GM23338 (cell line): ENCODE data around the gene SLC35E2B. TPM values are rescaled to one million over a fixed set of nuclear protein-coding genes. Genes with fewer than 3 reads are reported as not detected.

ENCODE experiments used
- ATAC-seq: fragments of 200-7000 bp; cut with Tn5 transposase; 3 replicates; pipeline ENCODE4 v1.9.1; 2020
- DNase-seq: peaks from one replicate; pipeline ENCODE4 v3.0.0-alpha.2; 2015; ENCODE audit warnings: low spot score
- H2AFZ ChIP-seq: fragments of 200-600 bp; sonication (generic); 2 replicates; pipeline ENCODE4 v1.8.0; 2016; ENCODE audit warnings: antibody characterized with exemption, mild to moderate bottlenecking, moderate library complexity
- H3F3A ChIP-seq: fragments of 200-600 bp; sonication (generic); replicated peaks from 2 replicates; pipeline ENCODE4 v1.8.0; 2017; ENCODE audit warnings: antibody characterized with exemption, mixed run types, low read depth
- H3K27ac ChIP-seq: fragments of 200-600 bp; sonication (generic); 2 replicates; pipeline ENCODE4 v1.6.1; 2016; ENCODE audit warnings: low read depth
- H3K27me3 ChIP-seq: fragments of 200-600 bp; sonication (generic); 2 replicates; pipeline ENCODE4 v1.8.0; 2016; ENCODE audit warnings: mild to moderate bottlenecking, mixed run types, moderate library complexity; ENCODE audit not compliant: insufficient read depth
- H3K36me3 ChIP-seq: fragments of 200-600 bp; sonication (generic); 2 replicates; pipeline ENCODE4 v1.8.0; 2016; ENCODE audit warnings: mild to moderate bottlenecking; ENCODE audit not compliant: insufficient read depth
- H3K4me1 ChIP-seq: fragments of 200-600 bp; sonication (generic); 2 replicates; pipeline ENCODE4 v1.8.0; 2016; ENCODE audit warnings: mild to moderate bottlenecking, moderate library complexity; ENCODE audit not compliant: insufficient read depth
- H3K4me2 ChIP-seq: fragments of 200-600 bp; sonication (generic); 2 replicates; pipeline ENCODE4 v1.7.1; 2017; ENCODE audit warnings: mixed run types
- H3K4me3 ChIP-seq: fragments of 200-600 bp; sonication (generic); 2 replicates; pipeline ENCODE4 v1.6.1; 2016; ENCODE audit warnings: mixed run types
- H3K79me2 ChIP-seq: fragments of 200-600 bp; sonication (generic); replicated peaks from 2 replicates; pipeline ENCODE4 v1.8.0; 2017; ENCODE audit warnings: mild to moderate bottlenecking; ENCODE audit not compliant: insufficient read depth
- H3K9me2 ChIP-seq: fragments of 200-600 bp; sonication (generic); 2 replicates; pipeline ENCODE4 v1.8.0; 2017; ENCODE audit not compliant: insufficient read depth
- H4K20me1 ChIP-seq: fragments of 200-600 bp; sonication (generic); replicated peaks from 2 replicates; pipeline ENCODE4 v1.8.0; 2017; ENCODE audit warnings: mild to moderate bottlenecking; ENCODE audit not compliant: insufficient read depth
- H3K27ac Mint-ChIP-seq: 2 replicates; pipeline ENCODE4 v1.8.0; 2020; ENCODE audit warnings: inconsistent platforms, mild to moderate bottlenecking, moderate library complexity, mixed read lengths
- H3K27me3 Mint-ChIP-seq: 3 replicates; pipeline ENCODE4 v1.8.0; 2022; ENCODE audit warnings: low read depth, mild to moderate bottlenecking, moderate library complexity, mixed read lengths, inconsistent platforms; ENCODE audit not compliant: insufficient read depth, poor library complexity
- H3K36me3 Mint-ChIP-seq: 3 replicates; pipeline ENCODE4 v1.8.0; 2021; ENCODE audit warnings: low read depth, mild to moderate bottlenecking, inconsistent platforms, moderate library complexity, mixed read lengths
- H3K4me1 Mint-ChIP-seq: 3 replicates; pipeline ENCODE4 v1.8.0; 2020; ENCODE audit warnings: mild to moderate bottlenecking, inconsistent platforms, mixed read lengths
- H3K4me3 Mint-ChIP-seq: 3 replicates; pipeline ENCODE4 v1.8.0; 2021; ENCODE audit warnings: moderate library complexity, mild to moderate bottlenecking, inconsistent platforms, mixed read lengths
- H3K9me3 Mint-ChIP-seq: 3 replicates; pipeline ENCODE4 v1.8.0; 2020; ENCODE audit warnings: moderate library complexity, mild to moderate bottlenecking, inconsistent platforms, mixed read lengths
- EZH2phosphoT487 ChIP-seq: fragments of 200-600 bp; sonication (generic); IDR thresholded peaks from one replicate; pipeline ENCODE4 v1.8.1; 2018; ENCODE audit warnings: antibody characterized with exemption; ENCODE audit not compliant: unreplicated experiment
- JUNB ChIP-seq: IDR thresholded peaks from one replicate; pipeline ENCODE4 v1.6.1; 2016; ENCODE audit warnings: antibody characterized with exemption; ENCODE audit not compliant: unreplicated experiment
- STAT1 ChIP-seq: IDR thresholded peaks from one replicate; pipeline ENCODE4 v1.6.1; 2016; ENCODE audit warnings: antibody characterized with exemption; ENCODE audit not compliant: unreplicated experiment
- ZNF331 ChIP-seq: fragments of 250-450 bp; sonication (Bioruptor Pico); IDR thresholded peaks from 2 replicates; pipeline ENCODE4 v1.5.0; 2020; ENCODE audit warnings: low read depth, mild to moderate bottlenecking, moderate library complexity
- polyA plus RNA-seq: library from polyadenylated mRNA; unstranded; fragments of >200 nt; fragmentation: Nextera tagmentation; extraction: Ambion mirVana; gene quantifications from 2 replicates; pipeline ENCODE4 v1.2.1, GENCODE V29; 2016
- total RNA-seq: library from RNA; depleted of rRNA; stranded (reverse); fragments of >200 nt; shearing (Covaris generic); gene quantifications from 2 replicates; pipeline ENCODE4 v1.2.3, GENCODE V29; 2014
- TF ChIP-seq, protein P1 (sequence below): IDR thresholded peaks from one replicate; pipeline ENCODE4 v1.6.1; 2018; ENCODE audit warnings: antibody characterized with exemption; ENCODE audit not compliant: unreplicated experiment
- TF ChIP-seq, protein P2 (sequence below): fragments of 250-450 bp; sonication (Bioruptor Pico); IDR thresholded peaks from 2 replicates; pipeline ENCODE4 v1.5.0; 2020; ENCODE audit warnings: mild to moderate bottlenecking, moderate library complexity
- TF ChIP-seq, protein P3 (sequence below), 2 experiments: fragments of 200-600 bp in 1 of 2; sonication (generic) in 1 of 2; conservative IDR thresholded peaks; 2 replicates each; pipeline versions ENCODE4 v1.5.1 to v1.6.1; 2016 to 2017; ENCODE audit warnings: antibody characterized with exemption in 2 of 2, low read depth in 2 of 2, mild to moderate bottlenecking in 2 of 2, moderate library complexity in 1 of 2

SLC35E2B gene
- total and polyA plus RNA-seq, 2 experiments from 2014 or later: 16.8 to 63.0 TPM

DNA sequence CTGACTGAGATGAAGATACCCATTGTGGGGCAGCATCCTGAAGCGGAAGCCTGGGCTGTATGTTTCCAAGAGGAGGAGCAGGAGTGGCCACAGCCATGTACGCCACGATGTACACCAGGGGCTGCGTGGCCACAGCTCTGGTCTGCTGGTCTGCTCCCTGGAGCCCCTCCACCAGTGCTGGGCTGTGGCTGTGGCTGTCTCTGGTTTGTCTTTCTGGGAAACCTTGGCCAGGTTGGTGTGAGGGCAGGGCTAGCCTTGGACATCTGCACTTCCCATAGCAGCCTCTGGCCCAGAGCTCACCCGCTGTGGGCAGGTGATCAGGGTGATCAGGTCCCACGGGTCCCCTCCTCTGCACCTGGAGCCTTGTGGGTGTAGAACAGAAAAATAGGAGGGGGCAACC lies 74.7 kb downstream of the SLC35E2B start (continued):
- no peak for TF ChIP-seq ZNF331 (CRISPR knock-in tag)

DNA sequence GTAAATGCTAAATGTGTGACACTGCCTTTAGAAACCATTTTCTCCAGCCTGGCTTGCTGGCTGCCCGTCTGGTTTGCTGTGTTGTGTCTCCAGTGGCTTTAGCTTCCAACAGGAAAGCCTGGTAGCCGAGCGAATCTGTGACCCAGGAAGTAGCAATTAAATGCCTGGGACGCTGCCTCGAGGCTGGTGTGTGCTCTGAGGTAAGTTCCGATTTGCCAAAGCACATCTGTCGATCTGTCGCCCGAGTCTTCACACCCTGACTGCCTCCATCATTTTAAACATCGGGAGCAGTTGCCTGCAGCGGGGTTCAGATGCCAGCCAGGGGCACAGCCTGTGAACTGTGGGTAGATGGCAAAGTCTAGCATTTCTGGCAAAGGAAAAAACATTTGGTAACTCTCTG lies 75.1 kb downstream of the SLC35E2B start:
- TF ChIP-seq EZH2phosphoT487 (no peak), ZNF331 (CRISPR knock-in tag) (no peak), STAT1 (no peak), JUNB (no peak)
- TF ChIP-seq, protein P1, sequence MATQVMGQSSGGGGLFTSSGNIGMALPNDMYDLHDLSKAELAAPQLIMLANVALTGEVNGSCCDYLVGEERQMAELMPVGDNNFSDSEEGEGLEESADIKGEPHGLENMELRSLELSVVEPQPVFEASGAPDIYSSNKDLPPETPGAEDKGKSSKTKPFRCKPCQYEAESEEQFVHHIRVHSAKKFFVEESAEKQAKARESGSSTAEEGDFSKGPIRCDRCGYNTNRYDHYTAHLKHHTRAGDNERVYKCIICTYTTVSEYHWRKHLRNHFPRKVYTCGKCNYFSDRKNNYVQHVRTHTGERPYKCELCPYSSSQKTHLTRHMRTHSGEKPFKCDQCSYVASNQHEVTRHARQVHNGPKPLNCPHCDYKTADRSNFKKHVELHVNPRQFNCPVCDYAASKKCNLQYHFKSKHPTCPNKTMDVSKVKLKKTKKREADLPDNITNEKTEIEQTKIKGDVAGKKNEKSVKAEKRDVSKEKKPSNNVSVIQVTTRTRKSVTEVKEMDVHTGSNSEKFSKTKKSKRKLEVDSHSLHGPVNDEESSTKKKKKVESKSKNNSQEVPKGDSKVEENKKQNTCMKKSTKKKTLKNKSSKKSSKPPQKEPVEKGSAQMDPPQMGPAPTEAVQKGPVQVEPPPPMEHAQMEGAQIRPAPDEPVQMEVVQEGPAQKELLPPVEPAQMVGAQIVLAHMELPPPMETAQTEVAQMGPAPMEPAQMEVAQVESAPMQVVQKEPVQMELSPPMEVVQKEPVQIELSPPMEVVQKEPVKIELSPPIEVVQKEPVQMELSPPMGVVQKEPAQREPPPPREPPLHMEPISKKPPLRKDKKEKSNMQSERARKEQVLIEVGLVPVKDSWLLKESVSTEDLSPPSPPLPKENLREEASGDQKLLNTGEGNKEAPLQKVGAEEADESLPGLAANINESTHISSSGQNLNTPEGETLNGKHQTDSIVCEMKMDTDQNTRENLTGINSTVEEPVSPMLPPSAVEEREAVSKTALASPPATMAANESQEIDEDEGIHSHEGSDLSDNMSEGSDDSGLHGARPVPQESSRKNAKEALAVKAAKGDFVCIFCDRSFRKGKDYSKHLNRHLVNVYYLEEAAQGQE: no peak
- TF ChIP-seq, protein P2, sequence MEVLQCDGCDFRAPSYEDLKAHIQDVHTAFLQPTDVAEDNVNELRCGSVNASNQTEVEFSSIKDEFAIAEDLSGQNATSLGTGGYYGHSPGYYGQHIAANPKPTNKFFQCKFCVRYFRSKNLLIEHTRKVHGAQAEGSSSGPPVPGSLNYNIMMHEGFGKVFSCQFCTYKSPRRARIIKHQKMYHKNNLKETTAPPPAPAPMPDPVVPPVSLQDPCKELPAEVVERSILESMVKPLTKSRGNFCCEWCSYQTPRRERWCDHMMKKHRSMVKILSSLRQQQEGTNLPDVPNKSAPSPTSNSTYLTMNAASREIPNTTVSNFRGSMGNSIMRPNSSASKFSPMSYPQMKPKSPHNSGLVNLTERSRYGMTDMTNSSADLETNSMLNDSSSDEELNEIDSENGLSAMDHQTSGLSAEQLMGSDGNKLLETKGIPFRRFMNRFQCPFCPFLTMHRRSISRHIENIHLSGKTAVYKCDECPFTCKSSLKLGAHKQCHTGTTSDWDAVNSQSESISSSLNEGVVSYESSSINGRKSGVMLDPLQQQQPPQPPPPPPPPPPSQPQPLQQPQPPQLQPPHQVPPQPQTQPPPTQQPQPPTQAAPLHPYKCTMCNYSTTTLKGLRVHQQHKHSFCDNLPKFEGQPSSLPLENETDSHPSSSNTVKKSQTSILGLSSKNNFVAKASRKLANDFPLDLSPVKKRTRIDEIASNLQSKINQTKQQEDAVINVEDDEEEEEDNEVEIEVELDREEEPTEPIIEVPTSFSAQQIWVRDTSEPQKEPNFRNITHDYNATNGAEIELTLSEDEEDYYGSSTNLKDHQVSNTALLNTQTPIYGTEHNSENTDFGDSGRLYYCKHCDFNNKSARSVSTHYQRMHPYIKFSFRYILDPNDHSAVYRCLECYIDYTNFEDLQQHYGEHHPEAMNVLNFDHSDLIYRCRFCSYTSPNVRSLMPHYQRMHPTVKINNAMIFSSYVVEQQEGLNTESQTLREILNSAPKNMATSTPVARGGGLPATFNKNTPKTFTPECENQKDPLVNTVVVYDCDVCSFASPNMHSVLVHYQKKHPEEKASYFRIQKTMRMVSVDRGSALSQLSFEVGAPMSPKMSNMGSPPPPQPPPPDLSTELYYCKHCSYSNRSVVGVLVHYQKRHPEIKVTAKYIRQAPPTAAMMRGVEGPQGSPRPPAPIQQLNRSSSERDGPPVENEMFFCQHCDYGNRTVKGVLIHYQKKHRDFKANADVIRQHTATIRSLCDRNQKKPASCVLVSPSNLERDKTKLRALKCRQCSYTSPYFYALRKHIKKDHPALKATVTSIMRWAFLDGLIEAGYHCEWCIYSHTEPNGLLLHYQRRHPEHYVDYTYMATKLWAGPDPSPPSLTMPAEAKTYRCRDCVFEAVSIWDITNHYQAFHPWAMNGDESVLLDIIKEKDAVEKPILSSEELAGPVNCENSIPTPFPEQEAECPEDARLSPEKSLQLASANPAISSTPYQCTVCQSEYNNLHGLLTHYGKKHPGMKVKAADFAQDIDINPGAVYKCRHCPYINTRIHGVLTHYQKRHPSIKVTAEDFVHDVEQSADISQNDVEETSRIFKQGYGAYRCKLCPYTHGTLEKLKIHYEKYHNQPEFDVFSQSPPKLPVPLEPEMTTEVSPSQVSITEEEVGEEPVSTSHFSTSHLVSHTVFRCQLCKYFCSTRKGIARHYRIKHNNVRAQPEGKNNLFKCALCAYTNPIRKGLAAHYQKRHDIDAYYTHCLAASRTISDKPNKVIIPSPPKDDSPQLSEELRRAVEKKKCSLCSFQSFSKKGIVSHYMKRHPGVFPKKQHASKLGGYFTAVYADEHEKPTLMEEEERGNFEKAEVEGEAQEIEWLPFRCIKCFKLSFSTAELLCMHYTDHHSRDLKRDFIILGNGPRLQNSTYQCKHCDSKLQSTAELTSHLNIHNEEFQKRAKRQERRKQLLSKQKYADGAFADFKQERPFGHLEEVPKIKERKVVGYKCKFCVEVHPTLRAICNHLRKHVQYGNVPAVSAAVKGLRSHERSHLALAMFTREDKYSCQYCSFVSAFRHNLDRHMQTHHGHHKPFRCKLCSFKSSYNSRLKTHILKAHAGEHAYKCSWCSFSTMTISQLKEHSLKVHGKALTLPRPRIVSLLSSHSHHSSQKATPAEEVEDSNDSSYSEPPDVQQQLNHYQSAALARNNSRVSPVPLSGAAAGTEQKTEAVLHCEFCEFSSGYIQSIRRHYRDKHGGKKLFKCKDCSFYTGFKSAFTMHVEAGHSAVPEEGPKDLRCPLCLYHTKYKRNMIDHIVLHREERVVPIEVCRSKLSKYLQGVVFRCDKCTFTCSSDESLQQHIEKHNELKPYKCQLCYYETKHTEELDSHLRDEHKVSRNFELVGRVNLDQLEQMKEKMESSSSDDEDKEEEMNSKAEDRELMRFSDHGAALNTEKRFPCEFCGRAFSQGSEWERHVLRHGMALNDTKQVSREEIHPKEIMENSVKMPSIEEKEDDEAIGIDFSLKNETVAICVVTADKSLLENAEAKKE (CRISPR knock-in tag): no peak
- TF ChIP-seq, protein P3, sequence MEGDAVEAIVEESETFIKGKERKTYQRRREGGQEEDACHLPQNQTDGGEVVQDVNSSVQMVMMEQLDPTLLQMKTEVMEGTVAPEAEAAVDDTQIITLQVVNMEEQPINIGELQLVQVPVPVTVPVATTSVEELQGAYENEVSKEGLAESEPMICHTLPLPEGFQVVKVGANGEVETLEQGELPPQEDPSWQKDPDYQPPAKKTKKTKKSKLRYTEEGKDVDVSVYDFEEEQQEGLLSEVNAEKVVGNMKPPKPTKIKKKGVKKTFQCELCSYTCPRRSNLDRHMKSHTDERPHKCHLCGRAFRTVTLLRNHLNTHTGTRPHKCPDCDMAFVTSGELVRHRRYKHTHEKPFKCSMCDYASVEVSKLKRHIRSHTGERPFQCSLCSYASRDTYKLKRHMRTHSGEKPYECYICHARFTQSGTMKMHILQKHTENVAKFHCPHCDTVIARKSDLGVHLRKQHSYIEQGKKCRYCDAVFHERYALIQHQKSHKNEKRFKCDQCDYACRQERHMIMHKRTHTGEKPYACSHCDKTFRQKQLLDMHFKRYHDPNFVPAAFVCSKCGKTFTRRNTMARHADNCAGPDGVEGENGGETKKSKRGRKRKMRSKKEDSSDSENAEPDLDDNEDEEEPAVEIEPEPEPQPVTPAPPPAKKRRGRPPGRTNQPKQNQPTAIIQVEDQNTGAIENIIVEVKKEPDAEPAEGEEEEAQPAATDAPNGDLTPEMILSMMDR (conservative IDR thresholded peaks at IDR 0.05; ENCODE audit: low read depth in 2 of 2): no peak
- no peak for DNase-seq
- H3K4me1 Mint-ChIP-seq: peaks cover 12% of the 10 kb centered on the region
- Histone ChIP-seq H4K20me1 (peaks cover 11% of the 10 kb centered on the region), H3K4me1 (peaks cover 6% of the 10 kb centered on the region; the same call in 1 of the 2 replicates), H3K79me2 (peaks cover 16% of the 10 kb centered on the region; the same call in 1 of the 2 replicates), H3F3A (peaks cover 4% of the 10 kb centered on the region; the same call in 1 of the 2 replicates), H2AFZ (no peak overlapping the region), H3K27ac (no peak overlapping the region), H3K36me3 (no peaks in the 10 kb centered on the region), H3K4me2 (no peak overlapping the region), H3K27me3 (no peaks in the 10 kb centered on the region), H3K9me2 (no peaks in the 10 kb centered on the region), H3K4me3 (no peak overlapping the region)
- H3K4me3 Mint-ChIP-seq: peak overlapping the region; percentile 80
- no peak for ATAC-seq
- H3K27ac Mint-ChIP-seq: no peak overlapping the region
- H3K27me3 Mint-ChIP-seq: peaks cover 13% of the 10 kb centered on the region
- peaks cover 2% of the 10 kb centered on the region; the same call in 2 of the 3 replicates for H3K36me3 Mint-ChIP-seq
- H3K9me3 Mint-ChIP-seq: no peaks in the 10 kb centered on the region
